Cardiac muscle cell (in vitro differentiated cells and primary cell): ENCODE measurements around the gene CBFA2T3. TPM values are rescaled to one million over a fixed set of nuclear protein-coding genes. Genes with fewer than 3 reads are reported as not detected.
A peak's percentile ranks its signal among the peaks of the same experiment; 100 is the strongest.

Experiments used
- DNase-seq, 2 donors: peaks; one replicate each; pipeline versions ENCODE4 v3.0.0 to v3.0.0-alpha.2; 2010 to 2017; ENCODE audit warnings: low read depth in 1 of 2, low spot score in 1 of 2
- H3K27ac ChIP-seq: fragments of 200-600 bp; sonication (generic); 2 replicates; pipeline ENCODE4 v1.5.1; 2016
- H3K27me3 ChIP-seq: fragments of 200-600 bp; sonication (generic); 2 replicates; pipeline ENCODE4 v1.6.0; 2016; ENCODE audit warnings: control low read depth
- H3K36me3 ChIP-seq: fragments of 200-600 bp; sonication (generic); 2 replicates; pipeline ENCODE4 v1.5.1; 2016; ENCODE audit warnings: control low read depth
- H3K4me1 ChIP-seq: fragments of 200-600 bp; sonication (generic); 2 replicates; pipeline ENCODE4 v1.8.1; 2017; ENCODE audit warnings: low read depth, mild to moderate bottlenecking, mixed run types
- H3K4me3 ChIP-seq: fragments of 200-600 bp; sonication (generic); 2 replicates; pipeline ENCODE4 v1.5.1; 2016; ENCODE audit warnings: mild to moderate bottlenecking
- H3K9me3 ChIP-seq: fragments of 200-600 bp; sonication (generic); 2 replicates; pipeline ENCODE4 v1.5.1; 2017; ENCODE audit warnings: low read depth, mild to moderate bottlenecking, control low read depth
- CTCF ChIP-seq: IDR thresholded peaks from 2 replicates; pipeline ENCODE4 v1.5.1; 2012; ENCODE audit warnings: low read depth, mild to moderate bottlenecking, low read length
- polyA plus RNA-seq: library from polyadenylated mRNA; unstranded; fragments of >200 nt; fragmentation: Nextera tagmentation; extraction: Ambion mirVana; gene quantifications from 2 replicates; pipeline ENCODE4 v1.2.1, GENCODE V29; 2016
- total RNA-seq: library from RNA; depleted of rRNA; stranded (reverse); fragments of >200 nt; gene quantifications from 2 replicates; pipeline ENCODE4 v1.2.3, GENCODE V29; 2016

The CBFA2T3 gene
- total and polyA plus RNA-seq, 2 experiments from 2014 or later: 0.69 to 1.5 TPM

GRCh38 chr16:88854306-88855111, 122.5 kb downstream of the CBFA2T3 start:
- Histone ChIP-seq H3K27me3 (no peaks in the 10 kb centered on the region), H3K27ac (no peak overlapping the region), H3K4me1 (no peaks in the 10 kb centered on the region), H3K36me3 (peaks cover 2% of the 10 kb centered on the region), H3K9me3 (no peaks in the 10 kb centered on the region), H3K4me3 (no peak overlapping the region)
- TF ChIP-seq CTCF: no peak
- no peak for DNase-seq

- H3K36me3 ChIP-seq: no peaks in the 10 kb centered on the region
- no peaks in the 10 kb centered on the region for H3K4me1 ChIP-seq
- H3K9me3 ChIP-seq: no peaks in the 10 kb centered on the region
- no peak overlapping the region for H3K4me3 ChIP-seq
- peak overlapping the region; percentile 48 for H3K27ac ChIP-seq
- TF ChIP-seq CTCF: no peak
- H3K27me3 ChIP-seq: no peaks in the 10 kb centered on the region
- DNase-seq: no peak
Observed at GRCh38 chr16:88853325-88853941, 123.6 kb downstream of the CBFA2T3 start.

- Histone ChIP-seq H3K27me3 (no peaks in the 10 kb centered on the region), H3K4me1 (no peaks in the 10 kb centered on the region), H3K9me3 (no peaks in the 10 kb centered on the region), H3K4me3 (no peak overlapping the region), H3K36me3 (no peaks in the 10 kb centered on the region), H3K27ac (no peak overlapping the region)
- no peak for DNase-seq
- TF ChIP-seq CTCF: no peak
Observed at GRCh38 chr16:88851616-88852015, 125.4 kb downstream of the CBFA2T3 start.

GRCh38 chr16:88850531-88851199, 126.3 kb downstream of the CBFA2T3 start:
- no peak for DNase-seq
- Histone ChIP-seq H3K27ac (no peak overlapping the region), H3K27me3 (no peaks in the 10 kb centered on the region), H3K9me3 (no peaks in the 10 kb centered on the region), H3K4me3 (no peak overlapping the region), H3K36me3 (no peaks in the 10 kb centered on the region), H3K4me1 (no peaks in the 10 kb centered on the region)
- TF ChIP-seq CTCF: no peak

- no peak overlapping the region for H3K4me3 ChIP-seq
- H3K27ac ChIP-seq: no peak overlapping the region
- H3K4me1 ChIP-seq: no peaks in the 10 kb centered on the region
- no peaks in the 10 kb centered on the region for H3K9me3 ChIP-seq
- TF ChIP-seq CTCF: no peak
- DNase-seq: no peak
- H3K27me3 ChIP-seq: no peaks in the 10 kb centered on the region
- no peaks in the 10 kb centered on the region for H3K36me3 ChIP-seq
Observed at GRCh38 chr16:88848557-88848956, 128.4 kb downstream of the CBFA2T3 start.
